ENCODE results near the gene SLC5A10. TPM values are rescaled to one million over a fixed set of nuclear protein-coding genes. Genes with fewer than 3 reads are reported as not detected.

SLC5A10 gene
- total and polyA plus RNA-seq, 2 experiments from 2014 or later = 0.10 TPM; not detected in 1

- Histone ChIP-seq H2AFZ (no peak overlapping the region), H3K4me1 (ENCODE audit: insufficient read depth) (no peaks in the 10 kb centered on the region), H3K4me3 (no peak overlapping the region), H4K20me1 (replicated peaks; ENCODE audit: insufficient read depth) (no peaks in the 10 kb centered on the region), H3F3A (replicated peaks; ENCODE audit: low read depth) (no peaks in the 10 kb centered on the region), H3K4me2 (no peak overlapping the region), H3K79me2 (replicated peaks; ENCODE audit: insufficient read depth) (no peaks in the 10 kb centered on the region), H3K27ac (ENCODE audit: low read depth) (no peak overlapping the region), H3K27me3 (ENCODE audit: insufficient read depth) (no peaks in the 10 kb centered on the region), H3K9me2 (ENCODE audit: insufficient read depth) (no peaks in the 10 kb centered on the region), H3K36me3 (ENCODE audit: insufficient read depth) (no peaks in the 10 kb centered on the region)
- no peak for DNase-seq (ENCODE audit: low spot score)
- peaks cover 8% of the 10 kb centered on the region for H3K4me1 Mint-ChIP-seq
- TF ChIP-seq STAT1 (IDR thresholded peaks at IDR 0.05; ENCODE audit: unreplicated experiment) = no peak
- TF ChIP-seq EZH2 (IDR thresholded peaks at IDR 0.05; ENCODE audit: low read depth, unreplicated experiment) = no peak
- no peak for TF ChIP-seq JUNB (IDR thresholded peaks at IDR 0.05; ENCODE audit: unreplicated experiment)
- no peak for TF ChIP-seq NANOG (IDR thresholded peaks at IDR 0.05; ENCODE audit: borderline replicate concordance)
- no peak for TF ChIP-seq ZNF114 (CRISPR knock-in tag; IDR thresholded peaks at IDR 0.05)
- no peak for TF ChIP-seq EZH2phosphoT487 (IDR thresholded peaks at IDR 0.05; ENCODE audit: unreplicated experiment)
- TF ChIP-seq ZNF462 (CRISPR knock-in tag; IDR thresholded peaks at IDR 0.05) = no peak
- TF ChIP-seq ZNF331 (CRISPR knock-in tag; IDR thresholded peaks at IDR 0.05; ENCODE audit: low read depth) = no peak
- no peak for TF ChIP-seq ETS1 (IDR thresholded peaks at IDR 0.05)
- TF ChIP-seq, protein P1, sequence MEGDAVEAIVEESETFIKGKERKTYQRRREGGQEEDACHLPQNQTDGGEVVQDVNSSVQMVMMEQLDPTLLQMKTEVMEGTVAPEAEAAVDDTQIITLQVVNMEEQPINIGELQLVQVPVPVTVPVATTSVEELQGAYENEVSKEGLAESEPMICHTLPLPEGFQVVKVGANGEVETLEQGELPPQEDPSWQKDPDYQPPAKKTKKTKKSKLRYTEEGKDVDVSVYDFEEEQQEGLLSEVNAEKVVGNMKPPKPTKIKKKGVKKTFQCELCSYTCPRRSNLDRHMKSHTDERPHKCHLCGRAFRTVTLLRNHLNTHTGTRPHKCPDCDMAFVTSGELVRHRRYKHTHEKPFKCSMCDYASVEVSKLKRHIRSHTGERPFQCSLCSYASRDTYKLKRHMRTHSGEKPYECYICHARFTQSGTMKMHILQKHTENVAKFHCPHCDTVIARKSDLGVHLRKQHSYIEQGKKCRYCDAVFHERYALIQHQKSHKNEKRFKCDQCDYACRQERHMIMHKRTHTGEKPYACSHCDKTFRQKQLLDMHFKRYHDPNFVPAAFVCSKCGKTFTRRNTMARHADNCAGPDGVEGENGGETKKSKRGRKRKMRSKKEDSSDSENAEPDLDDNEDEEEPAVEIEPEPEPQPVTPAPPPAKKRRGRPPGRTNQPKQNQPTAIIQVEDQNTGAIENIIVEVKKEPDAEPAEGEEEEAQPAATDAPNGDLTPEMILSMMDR (conservative IDR thresholded peaks at IDR 0.05; ENCODE audit: low read depth in 2 of 2) = no peak
- no peak for TF ChIP-seq CREB1 (CRISPR knock-in tag; IDR thresholded peaks at IDR 0.05; ENCODE audit: low read depth)
- no peak for TF ChIP-seq POLR2AphosphoS5 (IDR thresholded peaks at IDR 0.05; ENCODE audit: low read depth)
- TF ChIP-seq REST (IDR thresholded peaks at IDR 0.05; ENCODE audit: unreplicated experiment) = no peak
- H3K27ac Mint-ChIP-seq = no peak overlapping the region
- no peaks in the 10 kb centered on the region for H3K9me3 Mint-ChIP-seq
- peaks cover 4% of the 10 kb centered on the region for H3K27me3 Mint-ChIP-seq (ENCODE audit: insufficient read depth, low read depth, poor library complexity)
- no peak overlapping the region for H3K4me3 Mint-ChIP-seq
- H3K36me3 Mint-ChIP-seq (ENCODE audit: low read depth) = no peaks in the 10 kb centered on the region
- no peak for ATAC-seq
Observed at GRCh38 chr17:19016881-19017280, 64.9 kb downstream of the SLC5A10 start.

All from GM23338 (cell line).